Measurements from ENCODE around the gene SRP9.
"Not testable (repeated sequence)": the region's sequence is repeated elsewhere in the genome, so short reads cannot be mapped to it uniquely, and the experiment has no call there.

The SRP9 gene

GRCh38 chr1:225806249-225806648 lies 28.6 kb downstream of the SRP9 start:
- TF ChIP-seq CTCF (conservative IDR thresholded peaks at IDR 0.05; ENCODE audit: low read length) (no peak), EZH2phosphoT487 (IDR thresholded peaks at IDR 0.05; ENCODE audit: borderline replicate concordance) (no peak)
- Histone ChIP-seq H3K4me2 (ENCODE audit: low read depth, low read length, poor library complexity, severe bottlenecking) (no peak overlapping the region), H2AFZ (ENCODE audit: low read length) (no peak overlapping the region), H4K20me1 (ENCODE audit: insufficient read depth, low read length, poor library complexity, severe bottlenecking) (no peaks in the 10 kb centered on the region), H3K4me1 (ENCODE audit: insufficient read depth, low read length, poor library complexity, severe bottlenecking) (peaks cover 3% of the 10 kb centered on the region), H3K27me3 (ENCODE audit: insufficient read depth, low read length, poor library complexity, severe bottlenecking) (no peaks in the 10 kb centered on the region), H3K9ac (ENCODE audit: low read depth, low read length, poor library complexity, severe bottlenecking) (no peak overlapping the region), H3K36me3 (ENCODE audit: insufficient read depth, low read length) (no peaks in the 10 kb centered on the region), H3K4me3 (ENCODE audit: low read length, poor library complexity, severe bottlenecking) (no peak overlapping the region), H3K9me3 (ENCODE audit: insufficient read depth, low read depth, low read length) (no peaks in the 10 kb centered on the region), H3K79me2 (ENCODE audit: insufficient read depth, low read length) (no peaks in the 10 kb centered on the region), H3K9me2 (replicated peaks; ENCODE audit: low read depth, low read length) (no peaks in the 10 kb centered on the region), H3F3A (ENCODE audit: low read depth) (no peaks in the 10 kb centered on the region)

DNA sequence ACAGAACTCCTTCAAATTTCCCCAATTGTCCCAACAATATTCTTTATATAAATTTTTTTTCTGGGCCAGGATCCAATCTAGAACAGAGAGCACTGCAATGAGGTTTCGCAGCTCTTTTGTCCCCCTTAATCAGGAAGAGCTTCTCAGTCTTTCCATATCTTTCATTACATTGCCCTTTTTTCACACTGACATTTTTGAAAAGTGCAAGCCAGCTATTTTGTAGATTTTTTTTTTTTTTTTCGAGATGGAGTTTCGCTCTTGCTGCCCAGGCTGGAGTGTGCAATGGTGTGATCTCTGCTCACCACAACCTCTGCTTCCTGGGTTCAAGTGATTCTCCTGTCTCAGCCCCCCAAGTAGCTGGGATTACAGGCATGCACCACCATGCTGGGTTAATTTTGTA lies 29.1 kb downstream of the SRP9 start:
- H3K4me2 ChIP-seq (ENCODE audit: low read depth, low read length, poor library complexity, severe bottlenecking); H3K4me1 ChIP-seq (ENCODE audit: insufficient read depth, low read length, poor library complexity, severe bottlenecking); H3K9ac ChIP-seq (ENCODE audit: low read depth, low read length, poor library complexity, severe bottlenecking); H4K20me1 ChIP-seq (ENCODE audit: insufficient read depth, low read length, poor library complexity, severe bottlenecking); H3K27me3 ChIP-seq (ENCODE audit: insufficient read depth, low read length, poor library complexity, severe bottlenecking); H3K79me2 ChIP-seq (ENCODE audit: insufficient read depth, low read length); H3F3A ChIP-seq (ENCODE audit: low read depth); H3K9me3 ChIP-seq (ENCODE audit: insufficient read depth, low read depth, low read length); H3K4me3 ChIP-seq (ENCODE audit: low read length, poor library complexity, severe bottlenecking); H3K36me3 ChIP-seq (ENCODE audit: insufficient read depth, low read length); H3K9me2 ChIP-seq (replicated peaks; ENCODE audit: low read depth, low read length); H2AFZ ChIP-seq (ENCODE audit: low read length): not testable (repeated sequence)

- H2AFZ ChIP-seq (ENCODE audit: low read length): no peak overlapping the region
- H3K27me3 ChIP-seq (ENCODE audit: insufficient read depth, low read length, poor library complexity, severe bottlenecking): no peaks in the 10 kb centered on the region
- H3K4me2 ChIP-seq (ENCODE audit: low read depth, low read length, poor library complexity, severe bottlenecking): no peak overlapping the region
- no peak for TF ChIP-seq CTCF (conservative IDR thresholded peaks at IDR 0.05; ENCODE audit: low read length)
- TF ChIP-seq EZH2phosphoT487 (IDR thresholded peaks at IDR 0.05; ENCODE audit: borderline replicate concordance): no peak
- no peak overlapping the region for H3K4me3 ChIP-seq (ENCODE audit: low read length, poor library complexity, severe bottlenecking)
- H3F3A ChIP-seq (ENCODE audit: low read depth): no peaks in the 10 kb centered on the region
- H3K9me2 ChIP-seq (replicated peaks; ENCODE audit: low read depth, low read length): no peaks in the 10 kb centered on the region
- H3K9ac ChIP-seq (ENCODE audit: low read depth, low read length, poor library complexity, severe bottlenecking): no peak overlapping the region
- H3K4me1 ChIP-seq (ENCODE audit: insufficient read depth, low read length, poor library complexity, severe bottlenecking): peaks cover 3% of the 10 kb centered on the region
- H3K9me3 ChIP-seq (ENCODE audit: insufficient read depth, low read depth, low read length): no peaks in the 10 kb centered on the region
- H4K20me1 ChIP-seq (ENCODE audit: insufficient read depth, low read length, poor library complexity, severe bottlenecking): no peaks in the 10 kb centered on the region
- H3K79me2 ChIP-seq (ENCODE audit: insufficient read depth, low read length): no peaks in the 10 kb centered on the region
- H3K36me3 ChIP-seq (ENCODE audit: insufficient read depth, low read length): no peaks in the 10 kb centered on the region
These were observed 30.5 kb downstream of the SRP9 start for GRCh38 chr1:225808136-225808535.

- H3K9me2 ChIP-seq (replicated peaks; ENCODE audit: low read depth, low read length): no peaks in the 10 kb centered on the region
- H3K4me3 ChIP-seq (ENCODE audit: low read length, poor library complexity, severe bottlenecking): peak within 1 kb of the TSS; percentile 79
- H4K20me1 ChIP-seq (ENCODE audit: insufficient read depth, low read length, poor library complexity, severe bottlenecking): no peaks in the 10 kb centered on the region
- peak within 1 kb of the TSS; percentile 81 for H3K4me2 ChIP-seq (ENCODE audit: low read depth, low read length, poor library complexity, severe bottlenecking)
- H3K4me1 ChIP-seq (ENCODE audit: insufficient read depth, low read length, poor library complexity, severe bottlenecking): peaks cover 3% of the 10 kb centered on the region
- H3K79me2 ChIP-seq (ENCODE audit: insufficient read depth, low read length): no peaks in the 10 kb centered on the region
- H3K36me3 ChIP-seq (ENCODE audit: insufficient read depth, low read length): no peaks in the 10 kb centered on the region
- peak within 1 kb of the TSS; percentile 50 for H2AFZ ChIP-seq (ENCODE audit: low read length)
- H3K9ac ChIP-seq (ENCODE audit: low read depth, low read length, poor library complexity, severe bottlenecking): no peak within 1 kb of the TSS
- TF ChIP-seq EZH2phosphoT487 (IDR thresholded peaks at IDR 0.05; ENCODE audit: borderline replicate concordance) (no peak), CTCF (conservative IDR thresholded peaks at IDR 0.05; ENCODE audit: low read length) (no peak)
- H3K9me3 ChIP-seq (ENCODE audit: insufficient read depth, low read depth, low read length): no peaks in the 10 kb centered on the region
- no peaks in the 10 kb centered on the region for H3K27me3 ChIP-seq (ENCODE audit: insufficient read depth, low read length, poor library complexity, severe bottlenecking)
- H3F3A ChIP-seq (ENCODE audit: low read depth): no peaks in the 10 kb centered on the region
These were observed 32.4 kb downstream of the SRP9 start, which contains the start of gene EPHX1 for GRCh38 chr1:225809842-225810578. Gene EPHX1, plus strand, starts transcription at chr1:225810124. Its CDS starts 18,606 bp downstream, at chr1:225828730.

GRCh38 chr1:225810579-225811538 lies 33.2 kb downstream of the SRP9 start:
- H3K36me3 ChIP-seq (ENCODE audit: insufficient read depth, low read length); H3K79me2 ChIP-seq (ENCODE audit: insufficient read depth, low read length): not testable (repeated sequence)

More at GRCh38 chr1:225810579-225811538, 33.2 kb downstream of the SRP9 start:
- H3K27me3 ChIP-seq (ENCODE audit: insufficient read depth, low read length, poor library complexity, severe bottlenecking); H3K9me3 ChIP-seq (ENCODE audit: insufficient read depth, low read depth, low read length); H4K20me1 ChIP-seq (ENCODE audit: insufficient read depth, low read length, poor library complexity, severe bottlenecking); H3F3A ChIP-seq (ENCODE audit: low read depth); H3K9ac ChIP-seq (ENCODE audit: low read depth, low read length, poor library complexity, severe bottlenecking); H3K9me2 ChIP-seq (replicated peaks; ENCODE audit: low read depth, low read length); H3K4me1 ChIP-seq (ENCODE audit: insufficient read depth, low read length, poor library complexity, severe bottlenecking): not testable (repeated sequence)
- Histone ChIP-seq H3K4me2 (ENCODE audit: low read depth, low read length, poor library complexity, severe bottlenecking) (peak overlapping the region; percentile 81), H2AFZ (ENCODE audit: low read length) (peak overlapping the region; percentile 50), H3K4me3 (ENCODE audit: low read length, poor library complexity, severe bottlenecking) (peak overlapping the region; percentile 79)
